NCI-H146 (cell line): Measurements from ENCODE around the gene SEL1L3.
A peak's percentile ranks its signal among the peaks of the same experiment; 100 is the strongest.

ENCODE experiments used
- DNase-seq: peaks from one replicate; lab custom pipeline; 2025; lab: John Stamatoyannopoulos, UW

SEL1L3 gene

GRCh38 chr4:25847329-25847728 is 15.5 kb downstream of the SEL1L3 start:
- no peak for DNase-seq

DNA sequence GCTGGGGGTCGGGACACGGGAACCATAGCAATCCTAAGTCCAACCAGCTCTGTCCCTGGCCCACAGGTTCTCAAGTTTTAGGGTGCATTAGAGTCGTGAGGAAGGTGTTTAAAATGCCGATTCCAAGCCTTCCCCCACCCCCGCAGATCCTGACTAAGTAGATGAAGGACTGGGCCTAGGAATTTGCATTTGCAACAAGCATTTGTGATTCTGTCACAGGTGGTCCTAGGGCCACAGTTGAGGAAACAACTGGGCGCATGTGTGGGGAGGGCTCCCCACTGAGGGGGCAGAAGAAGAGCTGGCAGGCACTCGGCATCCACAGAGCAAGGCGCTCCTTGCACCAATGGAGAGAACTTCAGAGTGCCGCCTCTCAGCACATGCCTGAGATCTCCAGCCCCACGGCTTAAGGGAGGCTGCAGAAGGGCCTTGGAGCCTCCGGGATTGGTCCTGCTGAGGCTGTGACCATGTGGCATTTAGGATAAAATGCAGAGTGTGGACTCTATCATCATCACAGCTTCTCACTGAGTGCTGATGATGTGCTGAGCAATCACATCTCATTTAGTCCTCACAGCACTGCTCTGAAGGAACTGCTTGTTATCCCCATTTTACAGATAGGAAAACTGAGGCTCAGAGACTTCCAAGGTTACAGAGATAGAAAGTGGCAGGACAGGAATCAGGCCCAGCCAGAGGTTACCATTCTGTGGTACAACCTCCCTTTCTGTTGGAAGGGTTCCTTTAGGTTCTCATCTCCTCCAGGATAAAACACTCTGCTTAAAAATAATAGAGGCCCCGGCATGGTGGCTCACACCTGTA is 16.7 kb downstream of the SEL1L3 start:
- DNase-seq, result no peak

DNA sequence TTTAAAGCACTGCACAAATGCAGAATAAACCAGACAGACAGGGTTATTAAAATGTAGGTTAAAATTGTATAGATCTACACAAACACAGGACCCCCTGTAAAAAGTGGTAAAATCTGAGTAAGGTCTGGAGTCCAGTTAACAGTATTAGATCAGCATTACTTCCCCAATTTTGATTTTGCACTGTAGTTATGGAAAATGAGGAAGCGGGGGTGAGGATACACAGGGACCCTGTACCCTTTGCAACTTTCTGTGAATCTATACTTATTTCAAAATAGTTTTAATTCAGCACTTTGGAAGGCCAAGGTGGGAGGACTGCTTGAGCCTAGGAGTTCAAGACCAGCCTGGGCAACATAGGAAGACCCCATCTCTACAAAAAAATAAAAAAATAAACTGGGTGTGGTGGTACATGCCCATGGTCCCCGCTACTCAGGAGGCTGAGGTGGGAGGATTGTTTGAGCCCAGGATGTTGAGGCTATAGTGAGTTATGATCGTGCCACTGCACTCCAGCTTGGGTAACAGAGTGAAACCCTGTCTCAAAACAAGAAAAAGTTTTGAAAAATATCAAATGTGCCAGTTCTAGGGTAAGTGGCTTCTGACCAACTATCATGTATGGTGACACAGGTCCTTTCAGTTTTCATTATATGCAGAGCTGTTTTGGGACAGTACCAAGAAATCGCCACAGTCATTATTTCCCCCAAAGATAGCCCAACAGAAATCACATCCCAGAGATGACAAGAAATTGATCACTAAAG is 17.7 kb downstream of the SEL1L3 start:
- no peak for DNase-seq

GRCh38 chr4:25843340-25844097 is 19.3 kb downstream of the SEL1L3 start:
- DNase-seq, result no peak

DNA sequence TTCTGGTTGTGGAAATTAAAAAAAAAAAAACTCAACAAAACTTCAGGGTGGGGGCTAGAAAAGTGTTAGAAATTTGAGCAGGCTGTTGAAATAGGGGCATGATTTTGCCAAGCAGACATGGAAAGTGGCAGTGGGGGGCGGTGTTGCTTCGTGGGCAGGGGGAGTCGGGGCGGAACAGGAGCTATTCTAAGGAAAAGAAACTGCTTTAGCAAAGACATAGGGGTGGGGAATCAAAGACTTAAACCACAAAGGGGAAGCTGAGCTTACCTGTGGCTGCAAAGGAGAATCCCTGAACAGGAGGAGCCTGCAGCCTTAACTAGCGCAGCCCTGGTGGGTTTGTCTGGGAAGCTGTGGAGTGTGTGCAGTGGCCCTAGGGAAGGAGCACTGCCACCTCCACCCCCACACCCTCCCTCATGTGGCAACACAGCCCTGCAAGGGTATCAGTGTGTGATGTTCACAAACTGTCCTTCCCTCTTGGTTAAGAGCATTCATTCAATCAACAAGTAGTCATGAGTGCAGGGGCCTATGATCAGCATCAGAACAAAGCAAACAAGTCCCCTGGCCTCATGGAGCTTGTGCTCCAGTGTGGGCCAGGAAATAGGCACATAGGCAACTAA is 20.5 kb downstream of the SEL1L3 start:
- DNase-seq, result no peak

GRCh38 chr4:25839687-25840086 is 23.1 kb downstream of the SEL1L3 start:
- no peak for DNase-seq

- DNase-seq, result no peak
These were observed 23.6 kb downstream of the SEL1L3 start for GRCh38 chr4:25839233-25839632.

GRCh38 chr4:25838526-25838925 is 24.3 kb downstream of the SEL1L3 start:
- DNase-seq, result no peak

GRCh38 chr4:25837107-25837506 is 25.7 kb downstream of the SEL1L3 start:
- no peak for DNase-seq

DNA sequence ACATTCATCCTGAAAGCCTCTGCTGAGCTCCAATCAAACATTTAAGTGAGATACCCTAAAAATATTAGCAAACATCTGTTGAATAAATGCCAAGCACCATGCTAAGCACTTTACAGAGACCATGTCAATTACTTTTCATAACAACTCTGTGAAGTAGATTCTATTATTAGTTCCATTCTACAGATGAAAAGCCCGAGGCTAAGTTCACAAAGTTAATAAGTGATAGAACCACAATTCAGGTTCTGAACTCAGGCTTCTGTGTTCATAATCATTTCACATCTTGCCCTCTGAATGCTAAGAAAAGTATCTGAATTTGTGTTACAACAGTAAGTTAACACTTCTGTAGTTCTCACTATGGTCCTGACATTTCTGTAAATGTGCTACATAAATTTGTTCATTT is 27.4 kb downstream of the SEL1L3 start:
- DNase-seq, result no peak

DNA sequence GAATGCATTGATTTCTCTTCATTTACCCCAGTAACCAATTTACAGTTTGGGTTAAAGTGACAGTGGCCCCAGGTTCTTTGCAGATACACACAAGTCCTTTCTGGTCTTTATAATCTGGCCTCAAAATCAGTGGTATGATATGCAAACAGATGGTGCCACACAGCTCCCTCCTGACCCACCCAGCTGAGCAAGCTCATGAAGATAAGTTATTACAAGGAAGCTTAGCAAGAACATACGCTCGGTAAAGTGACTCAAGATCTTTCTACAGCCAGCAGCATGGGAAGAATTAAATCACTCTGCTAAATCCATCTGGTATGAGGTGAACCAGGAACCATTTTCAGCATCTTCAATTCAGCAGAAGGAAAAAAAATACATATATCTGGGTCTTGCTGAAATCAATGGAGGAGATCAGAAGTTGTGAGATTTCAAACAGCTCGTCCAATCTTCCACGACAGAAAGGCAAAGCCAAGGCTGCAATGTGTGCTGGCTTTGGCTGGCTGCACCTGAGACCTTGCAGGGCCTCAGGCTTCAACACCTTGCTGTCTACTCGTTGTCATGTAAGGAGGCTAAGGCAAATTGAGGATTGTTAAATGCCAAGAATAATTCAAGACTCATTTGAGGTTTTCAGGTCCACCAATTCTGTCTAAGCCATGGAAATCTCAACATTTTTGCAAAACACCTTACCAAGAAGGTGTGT is 28.2 kb downstream of the SEL1L3 start:
- DNase-seq, result no peak

- DNase-seq, result no peak
These were observed 32.2 kb downstream of the SEL1L3 start for GRCh38 chr4:25830548-25830947.

DNA sequence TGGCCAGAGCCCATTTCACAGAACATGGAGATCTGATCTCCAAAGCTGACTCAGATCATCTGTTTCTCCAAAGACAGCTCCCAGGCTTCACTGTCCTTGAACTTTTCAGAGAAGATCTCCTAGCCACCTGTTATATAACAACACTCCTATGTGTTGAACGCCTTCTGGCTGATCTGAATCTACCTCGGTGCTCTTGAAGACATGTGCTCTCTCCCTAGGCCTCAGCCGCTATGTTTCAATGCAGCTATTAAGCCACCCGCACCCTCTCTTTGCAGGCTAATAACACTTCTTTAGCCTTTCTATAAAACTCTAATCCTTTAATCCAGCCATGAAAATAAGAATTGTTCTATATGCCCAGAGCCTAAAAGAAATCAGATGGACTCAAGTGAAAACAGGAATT is 34.9 kb downstream of the SEL1L3 start:
- DNase-seq, result no peak

DNA sequence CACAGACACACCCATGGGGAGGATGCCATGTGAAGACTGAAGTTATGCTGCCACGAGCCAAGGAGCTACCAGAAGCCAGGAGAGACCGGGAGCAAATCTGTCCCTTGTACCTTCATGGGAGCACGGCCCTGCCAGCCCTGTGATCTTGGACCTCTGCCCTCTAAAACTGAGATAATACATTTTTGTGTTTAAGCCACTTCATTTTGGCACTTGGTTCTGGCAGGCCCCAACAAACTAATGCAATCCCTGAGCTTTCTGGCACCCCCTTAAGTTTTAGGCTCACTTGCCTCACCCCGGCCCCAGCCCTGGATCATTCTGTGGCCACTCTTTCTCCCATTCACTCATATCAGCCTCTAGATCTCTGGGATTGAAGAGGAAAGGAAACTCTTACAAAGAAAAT is 35.4 kb downstream of the SEL1L3 start:
- no peak for DNase-seq

GRCh38 chr4:25826074-25826752 is 36.6 kb downstream of the SEL1L3 start:
- DNase-seq, result no peak

DNA sequence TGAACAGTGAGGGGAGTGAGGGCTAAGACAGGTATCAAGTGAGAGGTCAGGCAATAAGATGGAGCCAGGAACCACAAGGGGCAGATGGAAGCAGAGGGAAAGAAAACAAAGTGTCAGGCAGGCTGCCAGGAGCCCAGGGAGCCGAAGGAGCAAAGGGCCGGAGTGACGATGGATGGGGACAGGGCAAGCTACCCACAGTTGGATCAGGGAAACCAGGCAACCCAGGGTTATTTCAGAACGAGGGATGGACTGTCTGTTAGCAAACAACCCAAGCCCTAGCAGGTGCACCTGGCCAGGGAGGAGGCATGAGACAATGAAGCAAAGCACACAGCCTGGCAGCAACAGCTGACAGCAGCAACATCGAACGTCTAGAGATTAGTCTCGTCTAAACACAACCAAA is 39.2 kb downstream of the SEL1L3 start:
- peak; percentile 69 for DNase-seq

DNA sequence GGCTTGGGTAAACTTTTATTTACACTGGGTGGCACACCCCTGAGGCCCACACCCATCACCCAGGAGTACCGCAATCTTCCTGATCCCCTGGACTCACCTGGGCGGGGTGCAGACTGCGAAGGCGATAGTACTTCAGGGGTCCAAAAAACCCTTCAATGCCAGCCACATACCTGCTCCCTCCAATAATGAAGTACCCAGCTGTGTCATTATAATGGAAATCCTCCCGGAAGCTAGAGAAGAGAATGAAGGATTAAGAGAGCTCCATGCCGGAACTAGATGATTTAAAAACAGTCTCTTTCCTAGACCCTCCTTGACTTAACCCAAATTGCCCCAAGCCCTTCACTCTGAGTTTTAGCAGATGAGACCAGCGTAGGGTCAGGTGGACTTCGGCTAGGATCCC is 40.9 kb downstream of the SEL1L3 start:
- DNase-seq, result no peak

GRCh38 chr4:25821267-25821666 is 41.5 kb downstream of the SEL1L3 start:
- DNase-seq, result no peak

GRCh38 chr4:25818876-25819275 is 43.9 kb downstream of the SEL1L3 start:
- DNase-seq, result no peak

DNA sequence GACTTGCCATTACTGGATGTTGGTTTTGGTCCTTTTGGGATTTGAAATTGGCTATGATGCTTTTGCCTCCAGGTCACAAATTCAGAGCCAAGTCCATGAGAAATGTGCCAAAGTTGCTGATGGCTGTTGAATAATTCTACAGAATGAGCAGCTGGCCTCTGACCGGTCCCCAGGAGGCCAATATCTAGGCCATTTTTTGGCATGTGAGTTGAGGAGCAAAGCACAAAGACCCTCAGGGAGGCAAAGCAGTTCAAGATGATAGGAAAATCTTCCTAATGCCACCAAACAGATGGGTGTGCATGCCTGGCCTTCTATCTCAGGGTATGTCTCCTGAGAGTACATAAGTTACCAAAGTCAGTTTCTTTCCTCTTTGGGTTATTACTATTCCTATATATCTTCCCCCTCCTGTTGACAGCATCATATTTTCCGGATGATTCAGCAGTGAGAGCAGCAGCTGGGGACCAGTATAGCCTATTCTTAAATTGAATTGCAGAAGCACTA is 44.4 kb downstream of the SEL1L3 start:
- no peak for DNase-seq
